Measurements from ENCODE around the gene ORC1.
A peak's percentile ranks its signal among the peaks of the same experiment; 100 is the strongest.

ORC1 gene

GRCh38 chr1:52427152-52427551 lies 22.9 kb upstream of the ORC1 start:
- no peak for DNase-seq (ENCODE audit: low read depth)
- no peak for TF ChIP-seq CTCF (IDR thresholded peaks at IDR 0.05; ENCODE audit: low read length, missing control alignments)
- H3K4me3 ChIP-seq (replicated peaks; ENCODE audit: low read depth, low read length), result no peak overlapping the region

GRCh38 chr1:52426371-52426770 lies 22.1 kb upstream of the ORC1 start:
- peak; percentile 1 for DNase-seq (ENCODE audit: low read depth)
- no peak overlapping the region for H3K4me3 ChIP-seq (replicated peaks; ENCODE audit: low read depth, low read length)
- TF ChIP-seq CTCF (IDR thresholded peaks at IDR 0.05; ENCODE audit: low read length, missing control alignments), result no peak

- no peak for DNase-seq (ENCODE audit: low read depth)
- no peak overlapping the region for H3K4me3 ChIP-seq (replicated peaks; ENCODE audit: low read depth, low read length)
- no peak for TF ChIP-seq CTCF (IDR thresholded peaks at IDR 0.05; ENCODE audit: low read length, missing control alignments)
Measured at GRCh38 chr1:52424813-52425212, 20.6 kb upstream of the ORC1 start.

- no peak overlapping the region for H3K4me3 ChIP-seq (replicated peaks; ENCODE audit: low read depth, low read length)
- TF ChIP-seq CTCF (IDR thresholded peaks at IDR 0.05; ENCODE audit: low read length, missing control alignments), result no peak
- DNase-seq (ENCODE audit: low read depth), result peak; percentile 16
Measured at GRCh38 chr1:52424231-52424636, 20.0 kb upstream of the ORC1 start.

- no peak for DNase-seq (ENCODE audit: low read depth)
- H3K4me3 ChIP-seq (replicated peaks; ENCODE audit: low read depth, low read length), result no peak overlapping the region
- TF ChIP-seq CTCF (IDR thresholded peaks at IDR 0.05; ENCODE audit: low read length, missing control alignments), result no peak
Measured at GRCh38 chr1:52423771-52424170, 19.5 kb upstream of the ORC1 start.

GRCh38 chr1:52423055-52423454 lies 18.8 kb upstream of the ORC1 start:
- no peak overlapping the region for H3K4me3 ChIP-seq (replicated peaks; ENCODE audit: low read depth, low read length)
- TF ChIP-seq CTCF (IDR thresholded peaks at IDR 0.05; ENCODE audit: low read length, missing control alignments), result no peak
- DNase-seq (ENCODE audit: low read depth), result no peak

GRCh38 chr1:52420713-52421112 lies 16.5 kb upstream of the ORC1 start:
- H3K4me3 ChIP-seq (replicated peaks; ENCODE audit: low read depth, low read length), result no peak overlapping the region
- TF ChIP-seq CTCF (IDR thresholded peaks at IDR 0.05; ENCODE audit: low read length, missing control alignments), result no peak
- no peak for DNase-seq (ENCODE audit: low read depth)

All from fibroblast of pulmonary artery (primary cell).